HEK293 (cell line): ENCODE measurements around the gene BOD1.

Experiments used
- CTCF ChIP-seq: fragments of 450-650 bp; formaldehyde crosslinking; IDR thresholded peaks from 2 replicates; pipeline ENCODE4 v1.5.1; 2016; ENCODE audit warnings: missing biosample characterization, missing genetic modification characterization
- ZNF202 ChIP-seq: fragments of 450-650 bp; formaldehyde crosslinking; IDR thresholded peaks from 2 replicates; pipeline ENCODE4 v1.5.1; 2016; ENCODE audit warnings: missing biosample characterization, missing genetic modification characterization, borderline replicate concordance
- ZNF274 ChIP-seq, 2 experiments: fragments of 200-500 bp in 1 of 2; fragments of 450-650 bp in 1 of 2; sonication (Bioruptor generic) in 1 of 2; formaldehyde crosslinking in 1 of 2; IDR thresholded peaks; 2 replicates each; pipeline versions ENCODE4 v1.5.1 to v1.6.1; 2014 to 2016; ENCODE audit warnings: borderline replicate concordance in 1 of 2, inconsistent platforms in 1 of 2, low read length in 1 of 2, missing biosample characterization in 1 of 2, missing genetic modification characterization in 1 of 2
- ZNF404 ChIP-seq: fragments of 450-650 bp; formaldehyde crosslinking; IDR thresholded peaks from 2 replicates; pipeline ENCODE4 v1.5.1; 2017; ENCODE audit warnings: missing biosample characterization, missing genetic modification characterization
- ZNF571 ChIP-seq: fragments of 450-650 bp; formaldehyde crosslinking; IDR thresholded peaks from 2 replicates; pipeline ENCODE4 v1.5.0; 2017; ENCODE audit warnings: missing biosample characterization, missing genetic modification characterization
- ZNF639 ChIP-seq: fragments of 450-650 bp; formaldehyde crosslinking; IDR thresholded peaks from 2 replicates; pipeline ENCODE4 v1.5.1; 2016; ENCODE audit warnings: missing biosample characterization, missing genetic modification characterization

GRCh38 chr5:173659423-173659822, 43.0 kb upstream of the BOD1 start:
- TF ChIP-seq ZNF571 (tag by site-specific recombination), result no peak
- no peak for TF ChIP-seq ZNF274 (IDR thresholded peaks at IDR 0.05; ENCODE audit: low read length)
- TF ChIP-seq ZNF274 (tag by site-specific recombination; IDR thresholded peaks at IDR 0.05; ENCODE audit: borderline replicate concordance), result no peak
- no peak for TF ChIP-seq ZNF639 (tag by site-specific recombination)
- TF ChIP-seq ZNF202, result no peak
- no peak for TF ChIP-seq CTCF (tag by site-specific recombination)
- TF ChIP-seq ZNF404 (tag by site-specific recombination), result no peak
